H1 (cell line): ENCODE measurements around the gene IDI2. TPM values are rescaled to one million over a fixed set of nuclear protein-coding genes. Genes with fewer than 3 reads are reported as not detected.

Experiments used
- CREB1 ChIP-seq: IDR thresholded peaks from 2 replicates; pipeline ENCODE4 v1.6.1; 2012; ENCODE audit warnings: inconsistent platforms
- GTF2F1 ChIP-seq: IDR thresholded peaks from 2 replicates; pipeline ENCODE4 v1.6.1; 2012; ENCODE audit warnings: low read depth, low read length, improper control_type of control experiment, borderline replicate concordance
- KDM1A ChIP-seq: fragments of 200-600, 300-600 bp; sonication (generic); IDR thresholded peaks from 2 replicates; pipeline ENCODE4 v1.7.1; 2016; ENCODE audit warnings: mild to moderate bottlenecking, low read length, borderline replicate concordance
- NRF1 ChIP-seq: IDR thresholded peaks from 2 replicates; pipeline ENCODE4 v1.6.1; 2011; ENCODE audit warnings: mild to moderate bottlenecking, low read depth, low read length, improper control_type of control experiment
- POLR2AphosphoS5 ChIP-seq: IDR thresholded peaks from 2 replicates; pipeline ENCODE4 v1.6.1; 2011; ENCODE audit warnings: low read depth, low read length
- POU5F1 ChIP-seq: IDR thresholded peaks from 2 replicates; pipeline ENCODE4 v1.6.1; 2011; ENCODE audit warnings: low read depth, mild to moderate bottlenecking, low read length, moderate library complexity
- RFX5 ChIP-seq: IDR thresholded peaks from 2 replicates; pipeline ENCODE4 v1.6.1; 2011; ENCODE audit warnings: low read depth, low read length, improper control_type of control experiment, borderline replicate concordance
- SP2 ChIP-seq: IDR thresholded peaks from 2 replicates; pipeline ENCODE4 v1.6.1; 2012; ENCODE audit warnings: mild to moderate bottlenecking, low read length, inconsistent platforms
- polyA plus RNA-seq, 7 experiments: library from polyadenylated mRNA; depleted of rRNA in 3 of 7; stranded (reverse) in 5 of 7; unstranded in 2 of 7; fragments of >200 nt in 5 of 7; fragments of 200-250 nt in 2 of 7; gene quantifications; 1 replicate in 5 of 7; 2 replicates in 1 of 7; 4 replicates in 1 of 7; pipeline versions ENCODE4 v1.2.1 to v1.2.3, GENCODE V29; 2011 to 2013; ENCODE audit warnings: missing spikeins in 2 of 7, mixed read lengths in 2 of 7
- total RNA-seq: library from RNA; stranded (reverse); fragmentation: NEBNext Ultra II Directional; extraction: Animal tissue kit (Norgen Biotek cat#: 25700); gene quantifications from 2 replicates; pipeline ENCODE4 v1.2.1, GENCODE V29; 2021
- TF ChIP-seq, protein P1 (sequence below): fragments of 300-600 bp; sonication (generic); IDR thresholded peaks from 2 replicates; pipeline ENCODE4 v1.7.1; 2012; ENCODE audit warnings: low read length, moderate library complexity, mild to moderate bottlenecking, inconsistent platforms; ENCODE audit not compliant: insufficient replicate concordance
- TF ChIP-seq, protein P2 (sequence below): IDR thresholded peaks from 2 replicates; pipeline ENCODE4 v1.6.1; 2011; ENCODE audit warnings: low read length, improper control_type of control experiment

IDI2 gene
- total and polyA plus RNA-seq, 2 of the 8 experiments (the other 6 are each of a cell fraction or from before 2014, with no cell fraction given), result not detected

DNA sequence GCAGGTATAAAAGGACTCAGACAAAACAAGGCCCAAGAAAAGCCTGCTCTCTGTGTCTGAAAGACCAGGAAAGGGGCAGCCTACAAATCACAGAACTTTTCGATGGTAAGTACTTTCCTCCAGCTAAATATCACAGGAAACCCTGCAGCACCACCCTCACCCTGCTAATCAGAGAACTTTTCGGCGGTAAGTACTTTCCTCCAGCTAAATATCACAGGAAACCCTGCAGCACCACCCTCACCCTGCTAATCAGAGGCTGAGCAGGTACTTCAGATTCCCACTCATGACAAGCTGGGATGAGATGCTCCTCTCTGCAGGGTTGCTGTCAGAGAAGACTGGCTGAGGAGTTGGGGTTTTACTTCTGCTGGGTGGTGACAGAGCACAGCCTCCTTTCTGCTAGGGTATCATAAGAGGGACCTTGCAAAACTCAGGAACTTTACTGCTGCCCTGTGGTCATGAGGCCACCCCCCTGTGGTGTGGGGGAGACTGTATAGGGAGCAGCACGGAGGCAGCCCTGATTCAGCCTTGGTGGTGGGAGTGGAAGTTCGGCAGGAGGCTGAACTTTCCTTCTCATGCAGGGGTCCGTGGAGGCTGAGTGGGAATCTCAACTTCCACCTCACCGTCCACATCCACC is 37.7 kb upstream of the IDI2 start (continued):
- TF ChIP-seq, protein P1, sequence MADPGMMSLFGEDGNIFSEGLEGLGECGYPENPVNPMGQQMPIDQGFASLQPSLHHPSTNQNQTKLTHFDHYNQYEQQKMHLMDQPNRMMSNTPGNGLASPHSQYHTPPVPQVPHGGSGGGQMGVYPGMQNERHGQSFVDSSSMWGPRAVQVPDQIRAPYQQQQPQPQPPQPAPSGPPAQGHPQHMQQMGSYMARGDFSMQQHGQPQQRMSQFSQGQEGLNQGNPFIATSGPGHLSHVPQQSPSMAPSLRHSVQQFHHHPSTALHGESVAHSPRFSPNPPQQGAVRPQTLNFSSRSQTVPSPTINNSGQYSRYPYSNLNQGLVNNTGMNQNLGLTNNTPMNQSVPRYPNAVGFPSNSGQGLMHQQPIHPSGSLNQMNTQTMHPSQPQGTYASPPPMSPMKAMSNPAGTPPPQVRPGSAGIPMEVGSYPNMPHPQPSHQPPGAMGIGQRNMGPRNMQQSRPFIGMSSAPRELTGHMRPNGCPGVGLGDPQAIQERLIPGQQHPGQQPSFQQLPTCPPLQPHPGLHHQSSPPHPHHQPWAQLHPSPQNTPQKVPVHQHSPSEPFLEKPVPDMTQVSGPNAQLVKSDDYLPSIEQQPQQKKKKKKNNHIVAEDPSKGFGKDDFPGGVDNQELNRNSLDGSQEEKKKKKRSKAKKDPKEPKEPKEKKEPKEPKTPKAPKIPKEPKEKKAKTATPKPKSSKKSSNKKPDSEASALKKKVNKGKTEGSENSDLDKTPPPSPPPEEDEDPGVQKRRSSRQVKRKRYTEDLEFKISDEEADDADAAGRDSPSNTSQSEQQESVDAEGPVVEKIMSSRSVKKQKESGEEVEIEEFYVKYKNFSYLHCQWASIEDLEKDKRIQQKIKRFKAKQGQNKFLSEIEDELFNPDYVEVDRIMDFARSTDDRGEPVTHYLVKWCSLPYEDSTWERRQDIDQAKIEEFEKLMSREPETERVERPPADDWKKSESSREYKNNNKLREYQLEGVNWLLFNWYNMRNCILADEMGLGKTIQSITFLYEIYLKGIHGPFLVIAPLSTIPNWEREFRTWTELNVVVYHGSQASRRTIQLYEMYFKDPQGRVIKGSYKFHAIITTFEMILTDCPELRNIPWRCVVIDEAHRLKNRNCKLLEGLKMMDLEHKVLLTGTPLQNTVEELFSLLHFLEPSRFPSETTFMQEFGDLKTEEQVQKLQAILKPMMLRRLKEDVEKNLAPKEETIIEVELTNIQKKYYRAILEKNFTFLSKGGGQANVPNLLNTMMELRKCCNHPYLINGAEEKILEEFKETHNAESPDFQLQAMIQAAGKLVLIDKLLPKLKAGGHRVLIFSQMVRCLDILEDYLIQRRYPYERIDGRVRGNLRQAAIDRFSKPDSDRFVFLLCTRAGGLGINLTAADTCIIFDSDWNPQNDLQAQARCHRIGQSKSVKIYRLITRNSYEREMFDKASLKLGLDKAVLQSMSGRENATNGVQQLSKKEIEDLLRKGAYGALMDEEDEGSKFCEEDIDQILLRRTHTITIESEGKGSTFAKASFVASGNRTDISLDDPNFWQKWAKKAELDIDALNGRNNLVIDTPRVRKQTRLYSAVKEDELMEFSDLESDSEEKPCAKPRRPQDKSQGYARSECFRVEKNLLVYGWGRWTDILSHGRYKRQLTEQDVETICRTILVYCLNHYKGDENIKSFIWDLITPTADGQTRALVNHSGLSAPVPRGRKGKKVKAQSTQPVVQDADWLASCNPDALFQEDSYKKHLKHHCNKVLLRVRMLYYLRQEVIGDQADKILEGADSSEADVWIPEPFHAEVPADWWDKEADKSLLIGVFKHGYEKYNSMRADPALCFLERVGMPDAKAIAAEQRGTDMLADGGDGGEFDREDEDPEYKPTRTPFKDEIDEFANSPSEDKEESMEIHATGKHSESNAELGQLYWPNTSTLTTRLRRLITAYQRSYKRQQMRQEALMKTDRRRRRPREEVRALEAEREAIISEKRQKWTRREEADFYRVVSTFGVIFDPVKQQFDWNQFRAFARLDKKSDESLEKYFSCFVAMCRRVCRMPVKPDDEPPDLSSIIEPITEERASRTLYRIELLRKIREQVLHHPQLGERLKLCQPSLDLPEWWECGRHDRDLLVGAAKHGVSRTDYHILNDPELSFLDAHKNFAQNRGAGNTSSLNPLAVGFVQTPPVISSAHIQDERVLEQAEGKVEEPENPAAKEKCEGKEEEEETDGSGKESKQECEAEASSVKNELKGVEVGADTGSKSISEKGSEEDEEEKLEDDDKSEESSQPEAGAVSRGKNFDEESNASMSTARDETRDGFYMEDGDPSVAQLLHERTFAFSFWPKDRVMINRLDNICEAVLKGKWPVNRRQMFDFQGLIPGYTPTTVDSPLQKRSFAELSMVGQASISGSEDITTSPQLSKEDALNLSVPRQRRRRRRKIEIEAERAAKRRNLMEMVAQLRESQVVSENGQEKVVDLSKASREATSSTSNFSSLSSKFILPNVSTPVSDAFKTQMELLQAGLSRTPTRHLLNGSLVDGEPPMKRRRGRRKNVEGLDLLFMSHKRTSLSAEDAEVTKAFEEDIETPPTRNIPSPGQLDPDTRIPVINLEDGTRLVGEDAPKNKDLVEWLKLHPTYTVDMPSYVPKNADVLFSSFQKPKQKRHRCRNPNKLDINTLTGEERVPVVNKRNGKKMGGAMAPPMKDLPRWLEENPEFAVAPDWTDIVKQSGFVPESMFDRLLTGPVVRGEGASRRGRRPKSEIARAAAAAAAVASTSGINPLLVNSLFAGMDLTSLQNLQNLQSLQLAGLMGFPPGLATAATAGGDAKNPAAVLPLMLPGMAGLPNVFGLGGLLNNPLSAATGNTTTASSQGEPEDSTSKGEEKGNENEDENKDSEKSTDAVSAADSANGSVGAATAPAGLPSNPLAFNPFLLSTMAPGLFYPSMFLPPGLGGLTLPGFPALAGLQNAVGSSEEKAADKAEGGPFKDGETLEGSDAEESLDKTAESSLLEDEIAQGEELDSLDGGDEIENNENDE, result no peak
- TF ChIP-seq POLR2AphosphoS5, result no peak
- TF ChIP-seq POU5F1, result no peak
- no peak for TF ChIP-seq RFX5
- no peak for TF ChIP-seq NRF1
- no peak for TF ChIP-seq GTF2F1
- TF ChIP-seq, protein P2, sequence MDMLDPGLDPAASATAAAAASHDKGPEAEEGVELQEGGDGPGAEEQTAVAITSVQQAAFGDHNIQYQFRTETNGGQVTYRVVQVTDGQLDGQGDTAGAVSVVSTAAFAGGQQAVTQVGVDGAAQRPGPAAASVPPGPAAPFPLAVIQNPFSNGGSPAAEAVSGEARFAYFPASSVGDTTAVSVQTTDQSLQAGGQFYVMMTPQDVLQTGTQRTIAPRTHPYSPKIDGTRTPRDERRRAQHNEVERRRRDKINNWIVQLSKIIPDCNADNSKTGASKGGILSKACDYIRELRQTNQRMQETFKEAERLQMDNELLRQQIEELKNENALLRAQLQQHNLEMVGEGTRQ, result no peak
- no peak for TF ChIP-seq KDM1A
- TF ChIP-seq CREB1, result no peak
- no peak for TF ChIP-seq SP2
